Neutrophil (primary cell): ENCODE data around the gene KLHL40.

ENCODE experiments used
- H3K27ac ChIP-seq: fragments of 200-600 bp; sonication (generic); 2 replicates; pipeline ENCODE4 v1.5.1; 2016; ENCODE audit warnings: mild to moderate bottlenecking, moderate library complexity
- H3K27me3 ChIP-seq: fragments of 200-600 bp; sonication (generic); 2 replicates; pipeline ENCODE4 v1.6.0; 2016; ENCODE audit warnings: mild to moderate bottlenecking
- H3K36me3 ChIP-seq: fragments of 200-600 bp; sonication (generic); 2 replicates; pipeline ENCODE4 v1.5.1; 2017
- H3K4me1 ChIP-seq, 2 experiments: fragments of 200-600 bp in 1 of 2; sonication (generic) in 1 of 2; 1 replicate in 1 of 2; 2 replicates in 1 of 2; pipeline versions ENCODE4 v1.5.1 to v1.6.1; 2013 to 2016; ENCODE audit warnings: low read depth in 1 of 2, low read length in 1 of 2, mild to moderate bottlenecking in 1 of 2, moderate library complexity in 1 of 2; ENCODE audit not compliant: control insufficient read depth in 1 of 2, insufficient read depth in 1 of 2
- H3K4me3 ChIP-seq, 2 experiments: fragments of 200-600 bp in 1 of 2; sonication (generic) in 1 of 2; 1 replicate in 1 of 2; 2 replicates in 1 of 2; pipeline ENCODE4 v1.5.1; 2013 to 2016; ENCODE audit warnings: low read depth in 1 of 2, low read length in 1 of 2, mild to moderate bottlenecking in 1 of 2, moderate library complexity in 1 of 2
- H3K9me3 ChIP-seq: fragments of 200-600 bp; sonication (generic); 2 replicates; pipeline ENCODE4 v1.5.1; 2016
- CTCF ChIP-seq: fragments of 200-600 bp; sonication (generic); IDR thresholded peaks from 2 replicates; pipeline ENCODE4 v1.5.1; 2016; ENCODE audit warnings: antibody characterized with exemption

KLHL40 gene

GRCh38 chr3:42735019-42735418, 49.7 kb downstream of the KLHL40 start:
- H3K4me1 ChIP-seq, result no peaks in the 10 kb centered on the region

DNA sequence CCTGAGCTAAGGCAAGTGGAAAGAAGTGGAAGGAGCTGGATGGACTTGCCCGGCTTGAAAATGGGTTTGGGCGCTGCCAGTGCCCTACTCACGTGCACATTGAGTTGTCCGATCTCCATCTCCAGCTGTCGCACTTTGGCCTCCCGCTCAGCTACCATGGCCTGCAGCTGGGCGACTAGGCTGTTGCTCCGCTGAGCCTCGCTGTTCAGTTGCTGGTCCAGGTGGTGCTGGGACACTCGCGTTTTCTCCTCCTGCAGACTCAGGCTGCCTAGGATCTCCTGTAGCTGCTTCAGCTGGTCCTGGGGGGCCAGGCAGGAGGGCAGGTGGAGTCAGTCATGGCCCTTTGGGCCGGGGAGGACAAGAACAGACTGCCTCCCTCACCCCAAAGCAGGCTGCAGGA, 50.3 kb downstream of the KLHL40 start:
- no peak overlapping the region for H3K27ac ChIP-seq
- no peaks in the 10 kb centered on the region for H3K36me3 ChIP-seq
- no peaks in the 10 kb centered on the region for H3K4me1 ChIP-seq
- H3K9me3 ChIP-seq, result no peaks in the 10 kb centered on the region
- H3K4me3 ChIP-seq, result no peak overlapping the region
- no peak for TF ChIP-seq CTCF
- H3K27me3 ChIP-seq, result no peaks in the 10 kb centered on the region

More at GRCh38 chr3:42735019-42735418, 49.7 kb downstream of the KLHL40 start:
- no peak overlapping the region for H3K4me3 ChIP-seq
- no peaks in the 10 kb centered on the region for H3K9me3 ChIP-seq
- H3K27me3 ChIP-seq, result no peaks in the 10 kb centered on the region
- no peak overlapping the region for H3K27ac ChIP-seq
- no peaks in the 10 kb centered on the region for H3K36me3 ChIP-seq
- no peak for TF ChIP-seq CTCF

- no peak for TF ChIP-seq CTCF
- Histone ChIP-seq H3K27ac (no peak overlapping the region), H3K36me3 (no peaks in the 10 kb centered on the region), H3K4me3 (no peak overlapping the region), H3K9me3 (no peaks in the 10 kb centered on the region), H3K4me1 (no peaks in the 10 kb centered on the region), H3K27me3 (no peaks in the 10 kb centered on the region)
Measured at GRCh38 chr3:42736081-42736480, 50.7 kb downstream of the KLHL40 start.

GRCh38 chr3:42736531-42736930, 51.2 kb downstream of the KLHL40 start:
- H3K4me3 ChIP-seq, result no peak overlapping the region

GRCh38 chr3:42739401-42740158, 54.2 kb downstream of the KLHL40 start:
- no peaks in the 10 kb centered on the region for H3K27me3 ChIP-seq
- no peaks in the 10 kb centered on the region for H3K9me3 ChIP-seq
- H3K36me3 ChIP-seq, result no peaks in the 10 kb centered on the region
- H3K27ac ChIP-seq, result no peak overlapping the region
- TF ChIP-seq CTCF, result no peak
- no peak overlapping the region for H3K4me3 ChIP-seq
- peaks cover 0 to 5% of the 10 kb centered on the region in 2 experiments for H3K4me1 ChIP-seq

More at GRCh38 chr3:42736531-42736930, 51.2 kb downstream of the KLHL40 start:
- H3K36me3 ChIP-seq, result no peaks in the 10 kb centered on the region
- no peak overlapping the region for H3K27ac ChIP-seq
- no peak for TF ChIP-seq CTCF
- no peaks in the 10 kb centered on the region for H3K27me3 ChIP-seq
- H3K4me1 ChIP-seq, result no peaks in the 10 kb centered on the region
- H3K9me3 ChIP-seq, result no peaks in the 10 kb centered on the region
